ENCODE results near the gene APBB2.

The APBB2 gene

GRCh38 chr4:41221850-41222645, 7.7 kb upstream of the APBB2 start:
- Histone ChIP-seq H3K27ac (ENCODE audit: low read depth, low read length, poor library complexity, severe bottlenecking) (no peak overlapping the region), H3K79me2 (ENCODE audit: insufficient read depth, low read length) (no peaks in the 10 kb centered on the region), H3K36me3 (ENCODE audit: insufficient read depth, low read length) (no peaks in the 10 kb centered on the region), H3K4me3 (ENCODE audit: low read depth, low read length, poor library complexity, severe bottlenecking) (no peak overlapping the region), H3K4me1 (ENCODE audit: insufficient read depth, low read length, severe bottlenecking) (no peaks in the 10 kb centered on the region), H3K27me3 (ENCODE audit: insufficient read depth, low read length) (no peaks in the 10 kb centered on the region; the same call in 1 of the 2 replicates), H3K9ac (ENCODE audit: low read length) (no peak overlapping the region), H2AFZ (ENCODE audit: low read length) (no peak overlapping the region), H3K9me3 (ENCODE audit: low read length) (no peaks in the 10 kb centered on the region), H3K9me2 (ENCODE audit: low read depth, low read length) (no peaks in the 10 kb centered on the region), H3K4me2 (ENCODE audit: low read length) (no peak overlapping the region), H4K20me1 (ENCODE audit: insufficient read depth, low read length) (no peaks in the 10 kb centered on the region), H3F3A (ENCODE audit: insufficient read depth, low read length) (no peaks in the 10 kb centered on the region)
- TF ChIP-seq EZH2 (IDR thresholded peaks at IDR 0.05; ENCODE audit: borderline replicate concordance, low read length) (no peak), CTCF (IDR thresholded peaks at IDR 0.05; ENCODE audit: low read length) (no peak)

GRCh38 chr4:41219421-41219950, 5.1 kb upstream of the APBB2 start:
- Histone ChIP-seq H3K79me2 (ENCODE audit: insufficient read depth, low read length) (no peaks in the 10 kb centered on the region), H4K20me1 (ENCODE audit: insufficient read depth, low read length) (no peaks in the 10 kb centered on the region), H3K4me2 (ENCODE audit: low read length) (no peak overlapping the region), H3K9me3 (ENCODE audit: low read length) (no peaks in the 10 kb centered on the region), H3K36me3 (ENCODE audit: insufficient read depth, low read length) (no peaks in the 10 kb centered on the region), H2AFZ (ENCODE audit: low read length) (no peak overlapping the region), H3K9me2 (ENCODE audit: low read depth, low read length) (no peaks in the 10 kb centered on the region), H3K4me1 (ENCODE audit: insufficient read depth, low read length, severe bottlenecking) (peaks cover 20% of the 10 kb centered on the region), H3K27me3 (ENCODE audit: insufficient read depth, low read length) (no peaks in the 10 kb centered on the region; the same call in 1 of the 2 replicates), H3F3A (ENCODE audit: insufficient read depth, low read length) (no peaks in the 10 kb centered on the region), H3K27ac (ENCODE audit: low read depth, low read length, poor library complexity, severe bottlenecking) (no peak overlapping the region), H3K4me3 (ENCODE audit: low read depth, low read length, poor library complexity, severe bottlenecking) (no peak overlapping the region), H3K9ac (ENCODE audit: low read length) (no peak overlapping the region)
- TF ChIP-seq CTCF (IDR thresholded peaks at IDR 0.05; ENCODE audit: low read length) (no peak), EZH2 (IDR thresholded peaks at IDR 0.05; ENCODE audit: borderline replicate concordance, low read length) (no peak)

- Histone ChIP-seq H3K27me3 (ENCODE audit: insufficient read depth, low read length) (no peaks in the 10 kb centered on the region; the same call in 1 of the 2 replicates), H3K4me2 (ENCODE audit: low read length) (no peak overlapping the region), H4K20me1 (ENCODE audit: insufficient read depth, low read length) (no peaks in the 10 kb centered on the region), H3K9me3 (ENCODE audit: low read length) (no peaks in the 10 kb centered on the region), H3K4me3 (ENCODE audit: low read depth, low read length, poor library complexity, severe bottlenecking) (no peak overlapping the region), H3K27ac (ENCODE audit: low read depth, low read length, poor library complexity, severe bottlenecking) (no peak overlapping the region), H3K4me1 (ENCODE audit: insufficient read depth, low read length, severe bottlenecking) (peaks cover 24% of the 10 kb centered on the region), H3K36me3 (ENCODE audit: insufficient read depth, low read length) (no peaks in the 10 kb centered on the region), H2AFZ (ENCODE audit: low read length) (no peak overlapping the region), H3K9me2 (ENCODE audit: low read depth, low read length) (no peaks in the 10 kb centered on the region), H3K9ac (ENCODE audit: low read length) (no peak overlapping the region), H3F3A (ENCODE audit: insufficient read depth, low read length) (no peaks in the 10 kb centered on the region), H3K79me2 (ENCODE audit: insufficient read depth, low read length) (no peaks in the 10 kb centered on the region)
- no peak for TF ChIP-seq CTCF (IDR thresholded peaks at IDR 0.05; ENCODE audit: low read length)
These were observed 4.4 kb upstream of the APBB2 start for GRCh38 chr4:41218703-41219102.

All from OCI-LY1 (cell line).